ENCODE results near the gene OSBPL7.

OSBPL7 gene

DNA sequence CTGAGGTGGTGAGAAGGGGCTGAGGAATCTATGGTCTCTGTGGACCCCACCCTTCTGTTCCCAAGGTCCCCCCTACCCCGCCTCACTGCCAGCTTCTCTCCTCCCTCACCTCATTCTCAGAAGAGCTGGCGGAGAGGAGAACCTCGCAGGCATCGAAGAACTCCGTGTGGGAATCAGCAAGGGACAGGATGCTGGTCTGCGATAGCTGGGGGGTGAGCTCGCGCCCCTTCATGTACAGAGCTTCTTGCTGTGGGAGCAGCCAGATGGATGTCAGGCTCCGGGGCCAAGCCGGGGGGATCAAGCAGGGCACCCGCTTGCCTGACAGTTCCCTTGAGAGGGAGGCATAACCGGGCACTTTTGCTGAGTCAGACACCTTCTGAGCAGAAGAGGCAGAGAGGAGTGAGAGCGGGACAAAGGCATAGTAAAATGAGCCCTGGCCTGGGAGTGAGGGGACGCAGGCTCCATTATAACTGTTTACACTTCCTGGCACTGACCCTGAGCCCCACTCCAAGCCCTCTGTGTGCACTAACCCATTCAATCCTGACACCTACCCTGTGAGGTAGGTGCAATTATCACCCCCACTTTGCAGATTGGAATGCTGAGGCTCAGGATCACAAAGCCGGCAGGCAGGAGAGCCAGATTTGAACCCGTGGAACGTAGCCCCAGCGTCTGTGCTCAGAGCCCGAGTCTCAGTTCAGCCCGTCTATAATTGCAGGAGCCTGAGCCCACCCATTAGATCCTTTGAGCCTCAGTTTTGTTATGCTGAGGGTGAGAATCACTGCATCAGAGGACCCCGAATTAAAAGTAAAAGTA lies 6.3 kb downstream of the OSBPL7 start:
- H3K36me3 ChIP-seq (ENCODE audit: control insufficient read depth, insufficient read depth, low read length): peaks cover 84% of the 10 kb centered on the region

GRCh38 chr17:47813512-47814031 lies 8.0 kb downstream of the OSBPL7 start:
- no peak for DNase-seq
- H3K27me3 ChIP-seq (replicated peaks; ENCODE audit: control insufficient read depth, insufficient read depth, low read length, poor library complexity, severe bottlenecking): no peaks in the 10 kb centered on the region
- H3K36me3 ChIP-seq (ENCODE audit: control insufficient read depth, insufficient read depth, low read length): peaks cover 91% of the 10 kb centered on the region
- H3K4me1 ChIP-seq (ENCODE audit: control insufficient read depth, insufficient read depth, low read length, poor library complexity, severe bottlenecking): no peaks in the 10 kb centered on the region
- H3K27ac ChIP-seq (ENCODE audit: insufficient read depth, low read length, poor library complexity, severe bottlenecking): no peak overlapping the region
- no peaks in the 10 kb centered on the region for H3K9me3 ChIP-seq (ENCODE audit: control insufficient read depth, low read length)
- H3K4me3 ChIP-seq (ENCODE audit: insufficient read depth, low read depth, low read length, poor library complexity, severe bottlenecking): no peak overlapping the region

More for the DNA sequence above, 6.3 kb downstream of the OSBPL7 start:
- Histone ChIP-seq H3K4me1 (ENCODE audit: control insufficient read depth, insufficient read depth, low read length, poor library complexity, severe bottlenecking) (no peaks in the 10 kb centered on the region), H3K27me3 (replicated peaks; ENCODE audit: control insufficient read depth, insufficient read depth, low read length, poor library complexity, severe bottlenecking) (no peaks in the 10 kb centered on the region), H3K9me3 (ENCODE audit: control insufficient read depth, low read length) (no peaks in the 10 kb centered on the region), H3K27ac (ENCODE audit: insufficient read depth, low read length, poor library complexity, severe bottlenecking) (no peak overlapping the region), H3K4me3 (ENCODE audit: insufficient read depth, low read depth, low read length, poor library complexity, severe bottlenecking) (no peak overlapping the region)
- no peak for DNase-seq

DNA sequence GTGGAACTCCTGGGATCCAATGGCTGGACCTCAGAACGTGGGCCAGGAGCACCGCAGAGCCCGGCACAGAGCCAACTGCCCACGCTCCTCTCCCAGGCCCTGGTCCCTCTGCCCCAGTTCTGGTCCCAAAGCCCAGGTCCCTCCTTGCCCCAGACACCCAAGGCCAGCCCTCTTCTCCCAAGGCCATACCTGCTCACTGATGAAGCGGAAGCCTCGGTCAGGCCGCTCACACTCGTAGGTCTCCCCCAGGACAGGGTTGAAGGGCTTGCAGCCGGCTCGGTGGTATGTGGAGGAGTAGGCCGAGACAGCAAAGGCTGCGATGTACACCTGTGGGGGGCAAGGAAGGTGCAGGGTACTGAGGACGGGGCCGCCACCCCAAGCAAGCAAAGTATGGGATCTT lies 8.5 kb downstream of the OSBPL7 start:
- Histone ChIP-seq H3K27me3 (replicated peaks; ENCODE audit: control insufficient read depth, insufficient read depth, low read length, poor library complexity, severe bottlenecking) (no peaks in the 10 kb centered on the region), H3K4me1 (ENCODE audit: control insufficient read depth, insufficient read depth, low read length, poor library complexity, severe bottlenecking) (no peaks in the 10 kb centered on the region), H3K4me3 (ENCODE audit: insufficient read depth, low read depth, low read length, poor library complexity, severe bottlenecking) (no peak overlapping the region), H3K27ac (ENCODE audit: insufficient read depth, low read length, poor library complexity, severe bottlenecking) (no peak overlapping the region), H3K9me3 (ENCODE audit: control insufficient read depth, low read length) (no peaks in the 10 kb centered on the region), H3K36me3 (ENCODE audit: control insufficient read depth, insufficient read depth, low read length) (peaks cover 91% of the 10 kb centered on the region)
- no peak for DNase-seq

DNA sequence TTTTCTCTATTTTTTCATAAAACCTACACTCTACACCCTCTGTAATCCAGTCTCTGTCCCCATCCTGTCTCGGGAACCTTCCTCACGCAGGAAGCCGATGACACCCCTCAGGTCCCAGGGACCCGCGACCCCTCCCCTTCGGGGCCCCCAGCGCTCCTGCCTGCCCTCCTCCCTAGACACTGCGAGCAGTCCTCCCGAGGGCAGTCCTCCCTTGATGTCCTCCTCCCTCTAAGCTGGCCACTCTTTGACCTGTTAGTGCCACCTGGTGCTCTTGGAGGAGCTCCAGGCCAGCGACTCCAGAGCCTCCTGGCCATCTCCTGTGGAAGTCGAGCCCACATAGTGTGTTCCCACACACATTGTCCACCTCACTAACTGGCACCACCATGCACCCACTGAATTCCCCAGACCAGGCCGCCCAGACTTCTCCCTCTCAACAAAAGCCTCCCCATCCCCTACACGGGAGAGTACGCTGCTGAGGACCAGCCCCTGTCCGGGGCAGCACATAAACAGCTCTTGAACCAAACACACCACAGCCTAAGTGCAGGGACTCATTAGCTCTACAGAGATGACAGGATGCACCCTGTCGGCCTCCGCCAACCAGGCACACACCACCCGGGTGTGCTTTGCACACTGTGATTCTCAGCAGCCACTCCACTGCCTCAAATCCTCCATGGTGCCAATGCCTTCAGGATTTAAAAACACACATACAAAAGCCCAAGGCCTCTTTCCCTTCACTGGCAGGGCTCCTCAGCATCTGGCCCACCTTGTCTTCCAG lies 9.3 kb downstream of the OSBPL7 start:
- Histone ChIP-seq H3K4me3 (ENCODE audit: insufficient read depth, low read depth, low read length, poor library complexity, severe bottlenecking) (no peak overlapping the region), H3K9me3 (ENCODE audit: control insufficient read depth, low read length) (no peaks in the 10 kb centered on the region), H3K27me3 (replicated peaks; ENCODE audit: control insufficient read depth, insufficient read depth, low read length, poor library complexity, severe bottlenecking) (no peaks in the 10 kb centered on the region), H3K36me3 (ENCODE audit: control insufficient read depth, insufficient read depth, low read length) (peaks cover 91% of the 10 kb centered on the region), H3K27ac (ENCODE audit: insufficient read depth, low read length, poor library complexity, severe bottlenecking) (no peak overlapping the region), H3K4me1 (ENCODE audit: control insufficient read depth, insufficient read depth, low read length, poor library complexity, severe bottlenecking) (no peaks in the 10 kb centered on the region)
- no peak for DNase-seq

DNA sequence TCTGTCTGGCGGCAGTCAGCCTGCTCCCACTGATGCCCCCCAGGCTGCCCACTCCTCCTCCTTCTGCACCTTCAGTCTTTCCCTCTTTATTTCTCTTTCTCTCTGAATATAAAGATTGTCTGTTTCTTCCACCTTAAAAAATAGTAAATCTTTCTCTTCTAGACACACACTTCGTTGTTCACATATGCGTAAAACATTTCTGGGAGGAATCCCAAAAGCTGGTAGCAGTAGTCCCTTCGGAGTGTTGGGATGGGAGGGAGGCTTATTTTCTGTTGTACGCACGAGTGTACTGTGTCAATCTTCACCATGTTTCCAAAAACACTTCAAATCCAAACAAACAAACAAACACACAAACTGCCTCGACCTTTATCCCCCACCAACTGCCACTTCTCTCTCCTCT lies 9.9 kb downstream of the OSBPL7 start:
- Histone ChIP-seq H3K4me3 (ENCODE audit: insufficient read depth, low read depth, low read length, poor library complexity, severe bottlenecking) (no peak overlapping the region), H3K27me3 (replicated peaks; ENCODE audit: control insufficient read depth, insufficient read depth, low read length, poor library complexity, severe bottlenecking) (no peaks in the 10 kb centered on the region), H3K27ac (ENCODE audit: insufficient read depth, low read length, poor library complexity, severe bottlenecking) (no peak overlapping the region), H3K4me1 (ENCODE audit: control insufficient read depth, insufficient read depth, low read length, poor library complexity, severe bottlenecking) (no peaks in the 10 kb centered on the region), H3K36me3 (ENCODE audit: control insufficient read depth, insufficient read depth, low read length) (peaks cover 84% of the 10 kb centered on the region), H3K9me3 (ENCODE audit: control insufficient read depth, low read length) (no peaks in the 10 kb centered on the region)
- DNase-seq: no peak

GRCh38 chr17:47810901-47811635 lies 10.5 kb downstream of the OSBPL7 start:
- H3K4me1 ChIP-seq (ENCODE audit: control insufficient read depth, insufficient read depth, low read length, poor library complexity, severe bottlenecking): no peaks in the 10 kb centered on the region
- no peak overlapping the region for H3K4me3 ChIP-seq (ENCODE audit: insufficient read depth, low read depth, low read length, poor library complexity, severe bottlenecking)
- peaks cover 78% of the 10 kb centered on the region for H3K36me3 ChIP-seq (ENCODE audit: control insufficient read depth, insufficient read depth, low read length)
- no peak for DNase-seq
- H3K9me3 ChIP-seq (ENCODE audit: control insufficient read depth, low read length): no peaks in the 10 kb centered on the region
- H3K27ac ChIP-seq (ENCODE audit: insufficient read depth, low read length, poor library complexity, severe bottlenecking): no peak overlapping the region
- no peaks in the 10 kb centered on the region for H3K27me3 ChIP-seq (replicated peaks; ENCODE audit: control insufficient read depth, insufficient read depth, low read length, poor library complexity, severe bottlenecking)

DNA sequence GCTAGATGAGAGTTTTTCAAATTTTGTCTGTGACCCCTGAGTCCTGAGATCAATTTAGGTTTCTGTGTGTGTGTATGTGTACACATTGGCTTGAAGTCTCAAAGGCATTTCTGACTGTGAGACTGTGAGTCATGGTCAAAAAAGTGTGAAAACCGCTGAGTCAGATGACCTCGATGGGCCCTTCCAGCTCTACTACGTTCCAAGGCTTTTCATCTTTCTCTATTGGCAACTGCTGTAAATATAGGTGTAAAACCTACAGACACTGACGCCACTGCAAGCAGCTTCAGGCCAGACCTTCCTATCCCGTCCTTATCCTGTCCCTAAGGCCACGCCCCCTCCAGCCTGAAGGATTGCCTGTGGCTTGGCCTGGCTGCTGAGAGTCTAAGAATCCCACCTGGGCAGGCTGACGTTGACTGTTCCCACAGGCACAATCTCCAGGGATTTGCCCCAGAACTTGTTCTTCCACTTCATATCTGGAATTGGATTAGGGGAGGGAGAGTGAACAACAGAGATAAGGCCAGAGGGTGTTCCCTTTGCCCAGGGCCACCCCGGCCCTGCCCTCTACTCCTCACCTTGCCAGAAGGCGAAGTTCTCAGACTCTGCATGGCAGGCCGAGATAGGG lies 11.3 kb downstream of the OSBPL7 start:
- Histone ChIP-seq H3K27ac (ENCODE audit: insufficient read depth, low read length, poor library complexity, severe bottlenecking) (no peak overlapping the region), H3K9me3 (ENCODE audit: control insufficient read depth, low read length) (no peaks in the 10 kb centered on the region), H3K36me3 (ENCODE audit: control insufficient read depth, insufficient read depth, low read length) (peaks cover 71% of the 10 kb centered on the region), H3K4me1 (ENCODE audit: control insufficient read depth, insufficient read depth, low read length, poor library complexity, severe bottlenecking) (no peaks in the 10 kb centered on the region), H3K4me3 (ENCODE audit: insufficient read depth, low read depth, low read length, poor library complexity, severe bottlenecking) (no peak overlapping the region), H3K27me3 (replicated peaks; ENCODE audit: control insufficient read depth, insufficient read depth, low read length, poor library complexity, severe bottlenecking) (no peaks in the 10 kb centered on the region)
- DNase-seq: peak in 2 of 3 donors; percentile 12 to 23

DNA sequence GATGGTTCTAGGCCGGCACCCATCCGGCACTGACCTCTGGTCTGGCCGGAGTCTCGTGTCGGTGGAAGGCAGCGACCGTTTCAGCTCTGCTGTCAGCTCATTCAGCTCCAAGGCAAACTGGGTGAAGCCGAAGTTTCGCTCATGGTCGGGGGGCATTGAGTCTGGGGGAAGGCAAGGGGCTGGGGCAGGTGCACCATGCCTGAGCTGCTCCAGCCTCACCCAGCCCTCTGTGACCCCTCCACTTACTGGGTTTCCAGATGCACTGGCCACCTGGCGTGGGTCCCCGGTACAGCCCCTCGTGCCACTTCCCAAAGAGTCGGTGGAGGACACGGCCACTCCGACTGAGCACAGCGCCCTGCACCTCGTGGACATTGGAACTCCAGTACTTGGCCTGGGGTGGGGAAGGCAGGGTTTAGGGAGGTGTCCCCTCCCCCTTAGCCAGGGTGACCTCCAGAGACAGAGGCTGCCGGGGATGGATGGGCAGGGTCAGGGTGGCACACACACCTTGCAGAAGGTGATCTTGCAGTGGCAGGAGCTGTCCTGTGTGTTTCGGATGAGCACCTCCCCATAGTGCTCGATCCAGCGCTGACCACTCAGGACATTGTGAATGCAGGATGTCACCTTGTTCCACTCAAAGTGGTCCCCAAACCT lies 12.6 kb downstream of the OSBPL7 start:
- Histone ChIP-seq H3K36me3 (ENCODE audit: control insufficient read depth, insufficient read depth, low read length) (peaks cover 61% of the 10 kb centered on the region), H3K27ac (ENCODE audit: insufficient read depth, low read length, poor library complexity, severe bottlenecking) (no peak overlapping the region), H3K9me3 (ENCODE audit: control insufficient read depth, low read length) (no peaks in the 10 kb centered on the region), H3K27me3 (replicated peaks; ENCODE audit: control insufficient read depth, insufficient read depth, low read length, poor library complexity, severe bottlenecking) (no peaks in the 10 kb centered on the region), H3K4me3 (ENCODE audit: insufficient read depth, low read depth, low read length, poor library complexity, severe bottlenecking) (no peak overlapping the region), H3K4me1 (ENCODE audit: control insufficient read depth, insufficient read depth, low read length, poor library complexity, severe bottlenecking) (no peaks in the 10 kb centered on the region)
- no peak for DNase-seq

Data from effector memory CD4-positive, alpha-beta T cell (primary cell).